RWPE1 (cell line): ENCODE measurements around the gene KLC3.

Source experiments
- CTCF ChIA-PET: fragments of 350-600 bp; sonication (Branson Sonifier 250); formaldehyde crosslinking; extraction: SDS; loops from one replicate; lab custom pipeline; 2021; lab: Yijun Ruan, JAX
- POLR2A ChIA-PET: fragments of 400-600 bp; formaldehyde crosslinking; extraction: SDS; loops from one replicate; lab custom pipeline; 2020; ENCODE audit warnings: antibody characterized with exemption; ENCODE audit not compliant: low non-redundant PET; lab: Yijun Ruan, JAX
- DNase-seq: peaks from one replicate; pipeline ENCODE4 v3.0.0; 2012; ENCODE audit warnings: low spot score
- H3K27ac ChIP-seq: fragments of 450-650 bp; 2 replicates; pipeline ENCODE4 v1.5.1; 2017
- TF ChIP-seq, protein P1 (sequence below): fragments of 450-650 bp; conservative IDR thresholded peaks from 2 replicates; pipeline ENCODE4 v1.5.1; 2017; ENCODE audit warnings: low read depth, mild to moderate bottlenecking

Gene KLC3

DNA sequence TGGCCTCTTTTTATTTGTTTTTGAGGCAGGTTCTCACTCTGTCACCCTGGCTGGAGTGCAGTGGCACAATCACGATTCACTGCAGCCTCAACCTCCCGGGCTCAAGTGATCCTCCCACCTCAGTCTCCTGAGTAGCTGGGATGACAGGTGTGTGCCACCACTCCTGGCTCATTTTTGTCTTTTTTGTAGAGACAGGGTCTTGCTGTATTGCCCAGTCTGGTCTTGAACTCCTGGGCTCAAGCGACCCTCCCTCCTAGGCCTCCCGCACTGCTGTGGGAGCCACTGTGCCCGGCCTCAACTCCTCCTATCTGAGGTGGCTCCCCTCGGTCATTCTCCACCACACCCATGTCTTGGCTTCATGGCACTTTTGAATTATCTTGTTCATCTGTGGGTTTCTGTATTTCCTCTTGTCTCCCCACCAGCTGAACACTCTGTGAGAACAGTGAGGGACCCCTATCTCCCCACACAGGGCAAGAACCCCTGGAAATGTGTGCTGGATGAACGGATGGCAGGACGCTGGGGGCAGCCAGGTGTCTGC is 25.8 kb upstream of the KLC3 start:
- no peak for DNase-seq
- ChIA-PET CTCF (no interaction called here), POLR2A (no interaction called here)
- TF ChIP-seq, protein P1, sequence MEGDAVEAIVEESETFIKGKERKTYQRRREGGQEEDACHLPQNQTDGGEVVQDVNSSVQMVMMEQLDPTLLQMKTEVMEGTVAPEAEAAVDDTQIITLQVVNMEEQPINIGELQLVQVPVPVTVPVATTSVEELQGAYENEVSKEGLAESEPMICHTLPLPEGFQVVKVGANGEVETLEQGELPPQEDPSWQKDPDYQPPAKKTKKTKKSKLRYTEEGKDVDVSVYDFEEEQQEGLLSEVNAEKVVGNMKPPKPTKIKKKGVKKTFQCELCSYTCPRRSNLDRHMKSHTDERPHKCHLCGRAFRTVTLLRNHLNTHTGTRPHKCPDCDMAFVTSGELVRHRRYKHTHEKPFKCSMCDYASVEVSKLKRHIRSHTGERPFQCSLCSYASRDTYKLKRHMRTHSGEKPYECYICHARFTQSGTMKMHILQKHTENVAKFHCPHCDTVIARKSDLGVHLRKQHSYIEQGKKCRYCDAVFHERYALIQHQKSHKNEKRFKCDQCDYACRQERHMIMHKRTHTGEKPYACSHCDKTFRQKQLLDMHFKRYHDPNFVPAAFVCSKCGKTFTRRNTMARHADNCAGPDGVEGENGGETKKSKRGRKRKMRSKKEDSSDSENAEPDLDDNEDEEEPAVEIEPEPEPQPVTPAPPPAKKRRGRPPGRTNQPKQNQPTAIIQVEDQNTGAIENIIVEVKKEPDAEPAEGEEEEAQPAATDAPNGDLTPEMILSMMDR: no peak
- H3K27ac ChIP-seq: no peak overlapping the region

- POLR2A ChIA-PET: no interaction called here
- no peak for DNase-seq
- H3K27ac ChIP-seq: no peak overlapping the region
- TF ChIP-seq, protein P1: no peak
- CTCF ChIA-PET: no interaction called here
Measured at GRCh38 chr19:45315304-45315703, 25.2 kb upstream of the KLC3 start.

DNA sequence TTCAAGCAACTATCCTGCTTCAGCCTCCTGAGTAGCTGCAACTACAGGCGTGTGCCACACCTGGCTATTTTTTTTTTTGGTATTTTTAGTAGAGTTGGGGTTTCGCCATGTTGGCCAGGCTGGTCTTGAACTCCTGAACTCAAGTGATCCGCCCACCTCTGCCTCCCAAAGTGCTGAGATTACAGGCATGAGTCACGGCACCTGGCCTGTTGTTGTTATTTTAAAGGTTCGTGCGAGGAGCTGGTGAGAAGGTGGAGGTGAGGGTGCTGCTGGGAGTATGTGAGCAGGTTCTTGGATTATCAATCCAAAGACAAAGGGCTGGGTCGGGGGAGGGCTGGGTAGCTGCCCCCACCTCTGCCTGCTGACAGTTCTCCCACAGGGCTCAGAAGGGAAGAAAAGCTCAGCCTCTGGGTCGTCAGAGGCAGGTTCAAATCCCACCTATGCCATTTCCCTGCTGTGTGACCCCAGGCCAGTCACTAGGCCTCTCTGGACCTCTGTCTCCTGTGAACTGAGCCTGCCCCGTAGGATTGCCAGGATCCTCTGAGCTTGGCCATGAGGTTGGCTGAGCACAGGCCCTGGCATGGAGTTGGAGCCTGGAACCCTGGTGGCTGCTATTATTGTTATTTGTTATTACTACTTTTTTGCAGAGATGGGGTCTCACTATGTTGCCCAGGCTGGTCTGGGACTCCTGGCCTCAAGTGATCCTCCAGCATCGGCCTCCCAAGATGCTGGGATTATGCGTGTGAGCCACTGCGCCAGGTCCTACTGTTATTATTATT is 19.4 kb upstream of the KLC3 start:
- POLR2A ChIA-PET: no interaction called here
- CTCF ChIA-PET: no interaction called here

GRCh38 chr19:45321848-45322247 is 18.7 kb upstream of the KLC3 start:
- DNase-seq: no peak
- TF ChIP-seq, protein P1: no peak
- no peak overlapping the region for H3K27ac ChIP-seq
- CTCF ChIA-PET: no interaction called here
- POLR2A ChIA-PET: no interaction called here

More for the DNA sequence above, 19.4 kb upstream of the KLC3 start:
- DNase-seq: no peak
- H3K27ac ChIP-seq: no peak overlapping the region
- TF ChIP-seq, protein P1: no peak

DNA sequence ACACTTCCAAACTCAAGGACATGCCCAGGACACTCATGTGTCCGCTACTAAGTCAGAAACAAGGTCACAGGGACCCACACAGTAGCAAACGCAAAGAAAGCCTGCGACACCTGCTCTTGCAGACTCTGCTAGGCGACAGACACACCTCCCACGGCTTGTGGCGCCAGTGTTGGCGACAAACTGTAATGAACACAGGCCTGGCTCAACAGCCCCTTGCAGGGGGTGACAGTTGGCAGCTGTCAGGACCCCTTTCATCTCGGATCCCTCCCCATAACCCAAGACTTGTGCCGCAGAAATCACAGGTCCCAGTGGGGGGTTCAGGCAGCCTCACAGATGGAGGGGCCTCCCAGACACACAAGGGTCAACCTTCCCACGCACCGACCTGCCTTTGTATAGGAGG is 18.2 kb upstream of the KLC3 start:
- TF ChIP-seq, protein P1: no peak
- ChIA-PET CTCF (no interaction called here), POLR2A (no interaction called here)
- no peak overlapping the region for H3K27ac ChIP-seq
- no peak for DNase-seq

DNA sequence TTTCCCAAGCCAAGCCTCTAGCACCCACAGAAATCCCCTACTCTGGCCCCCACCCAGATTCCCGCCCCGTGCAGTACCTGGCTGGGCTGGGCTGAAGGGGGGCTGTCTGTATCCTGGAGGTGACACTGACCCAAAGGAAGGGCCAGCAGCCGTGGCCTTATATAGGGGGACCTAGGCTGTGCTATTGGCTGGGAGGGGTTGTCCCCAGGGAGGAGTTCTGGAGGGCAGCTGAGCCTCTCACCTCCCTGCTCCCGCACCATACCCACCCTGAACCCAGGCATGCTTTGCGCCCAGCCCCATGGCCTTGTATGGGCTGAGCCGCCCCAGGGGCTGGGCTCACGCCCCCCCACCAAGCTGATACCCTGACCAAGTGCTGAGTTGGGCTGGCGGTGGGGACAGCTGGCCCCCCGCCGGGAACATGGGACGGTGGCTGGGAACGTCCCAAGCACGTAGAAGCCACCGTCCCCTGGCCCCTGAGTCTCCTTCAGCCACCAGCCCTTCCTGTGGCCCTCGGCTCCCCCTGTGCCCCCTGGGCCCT is 17.7 kb upstream of the KLC3 start, which contains the start of gene CKM:
Gene CKM, minus strand, starts transcription at position 132 of the 538 bp plus-strand sequence. CDS start 3,162 bp downstream, outside the sequence.
- TF ChIP-seq, protein P1: no peak
- CTCF ChIA-PET: no interaction called here
- DNase-seq: no peak
- POLR2A ChIA-PET: no interaction called here
- H3K27ac ChIP-seq: no peak within 1 kb of the TSS
